Endothelial cell (in vitro differentiated cells): Measurements from ENCODE around the gene NOL9. TPM values are rescaled to one million over a fixed set of nuclear protein-coding genes. Genes with fewer than 3 reads are reported as not detected.

Experiments
- DNase-seq: peaks from one replicate; pipeline ENCODE4 v3.0.0; 2021; ENCODE audit warnings: low spot score
- H3K27ac Mint-ChIP-seq: one replicate; pipeline ENCODE4 v1.8.0; 2021; ENCODE audit warnings: mixed read lengths, inconsistent platforms; ENCODE audit not compliant: unreplicated experiment
- H3K27me3 Mint-ChIP-seq: one replicate; pipeline ENCODE4 v1.8.0; 2021; ENCODE audit warnings: mild to moderate bottlenecking, moderate library complexity, mixed read lengths, inconsistent platforms; ENCODE audit not compliant: unreplicated experiment
- H3K36me3 Mint-ChIP-seq: one replicate; pipeline ENCODE4 v1.8.0; 2021; ENCODE audit warnings: mild to moderate bottlenecking, low read depth, mixed read lengths, inconsistent platforms; ENCODE audit not compliant: unreplicated experiment
- H3K4me1 Mint-ChIP-seq: one replicate; pipeline ENCODE4 v1.8.0; 2021; ENCODE audit warnings: mild to moderate bottlenecking, mixed read lengths, inconsistent platforms; ENCODE audit not compliant: unreplicated experiment
- H3K4me3 Mint-ChIP-seq: one replicate; pipeline ENCODE4 v1.8.0; 2021; ENCODE audit warnings: mild to moderate bottlenecking, mixed read lengths, inconsistent platforms; ENCODE audit not compliant: unreplicated experiment
- H3K9me3 Mint-ChIP-seq: one replicate; pipeline ENCODE4 v1.8.0; 2021; ENCODE audit warnings: mixed read lengths, inconsistent platforms; ENCODE audit not compliant: unreplicated experiment
- total RNA-seq: library from RNA; stranded (reverse); fragmentation: NEBNext Ultra II Directional; extraction: Animal tissue kit (Norgen Biotek cat#: 25700); gene quantifications from one replicate; pipeline ENCODE4 v1.2.1, GENCODE V29; 2021; ENCODE audit not compliant: unreplicated experiment
- TF ChIP-seq, protein P1 (sequence below): fragments of 200-600 bp; sonication (generic); IDR thresholded peaks from one replicate; pipeline ENCODE4 v1.5.0; 2021; ENCODE audit warnings: antibody characterized with exemption; ENCODE audit not compliant: unreplicated experiment

The NOL9 gene
- total RNA-seq, 1 donor from 2014 or later = 26.9 TPM

DNA sequence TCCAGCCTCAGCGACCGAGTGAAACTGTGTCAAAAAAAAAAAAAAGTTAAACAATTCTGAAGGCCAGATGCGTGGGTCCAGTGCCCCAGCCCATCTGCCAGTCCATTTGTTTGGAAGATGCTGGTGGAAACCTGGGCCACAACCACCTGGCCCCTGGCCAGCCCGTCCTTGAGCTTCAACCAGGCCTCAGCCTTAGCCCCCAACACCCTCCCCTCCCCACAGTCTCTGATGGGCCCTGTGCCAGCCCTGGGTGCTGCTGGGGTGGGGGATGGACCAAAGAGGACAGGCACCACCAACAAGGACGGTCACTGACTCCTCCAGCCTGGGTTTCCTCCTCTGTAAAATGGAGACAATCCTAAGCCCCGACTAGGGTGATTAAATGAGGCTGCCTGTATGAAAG lies 43.3 kb downstream of the NOL9 start:
- H3K27ac Mint-ChIP-seq = no peak overlapping the region
- DNase-seq = no peak
- no peaks in the 10 kb centered on the region for H3K4me1 Mint-ChIP-seq
- H3K4me3 Mint-ChIP-seq = no peak overlapping the region
- no peaks in the 10 kb centered on the region for H3K36me3 Mint-ChIP-seq
- TF ChIP-seq, protein P1, sequence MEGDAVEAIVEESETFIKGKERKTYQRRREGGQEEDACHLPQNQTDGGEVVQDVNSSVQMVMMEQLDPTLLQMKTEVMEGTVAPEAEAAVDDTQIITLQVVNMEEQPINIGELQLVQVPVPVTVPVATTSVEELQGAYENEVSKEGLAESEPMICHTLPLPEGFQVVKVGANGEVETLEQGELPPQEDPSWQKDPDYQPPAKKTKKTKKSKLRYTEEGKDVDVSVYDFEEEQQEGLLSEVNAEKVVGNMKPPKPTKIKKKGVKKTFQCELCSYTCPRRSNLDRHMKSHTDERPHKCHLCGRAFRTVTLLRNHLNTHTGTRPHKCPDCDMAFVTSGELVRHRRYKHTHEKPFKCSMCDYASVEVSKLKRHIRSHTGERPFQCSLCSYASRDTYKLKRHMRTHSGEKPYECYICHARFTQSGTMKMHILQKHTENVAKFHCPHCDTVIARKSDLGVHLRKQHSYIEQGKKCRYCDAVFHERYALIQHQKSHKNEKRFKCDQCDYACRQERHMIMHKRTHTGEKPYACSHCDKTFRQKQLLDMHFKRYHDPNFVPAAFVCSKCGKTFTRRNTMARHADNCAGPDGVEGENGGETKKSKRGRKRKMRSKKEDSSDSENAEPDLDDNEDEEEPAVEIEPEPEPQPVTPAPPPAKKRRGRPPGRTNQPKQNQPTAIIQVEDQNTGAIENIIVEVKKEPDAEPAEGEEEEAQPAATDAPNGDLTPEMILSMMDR = no peak
- no peaks in the 10 kb centered on the region for H3K9me3 Mint-ChIP-seq
- H3K27me3 Mint-ChIP-seq = peaks cover 7% of the 10 kb centered on the region

- no peak overlapping the region for H3K4me3 Mint-ChIP-seq
Observed at GRCh38 chr1:6510493-6510892, 43.8 kb downstream of the NOL9 start.

GRCh38 chr1:6509919-6510291 lies 44.4 kb downstream of the NOL9 start:
- TF ChIP-seq, protein P1 = no peak
- no peaks in the 10 kb centered on the region for H3K4me1 Mint-ChIP-seq
- H3K9me3 Mint-ChIP-seq = no peaks in the 10 kb centered on the region
- no peak overlapping the region for H3K27ac Mint-ChIP-seq
- no peaks in the 10 kb centered on the region for H3K36me3 Mint-ChIP-seq
- DNase-seq = no peak
- H3K27me3 Mint-ChIP-seq = peaks cover 12% of the 10 kb centered on the region
- no peak overlapping the region for H3K4me3 Mint-ChIP-seq

More at GRCh38 chr1:6510493-6510892, 43.8 kb downstream of the NOL9 start:
- Mint-ChIP-seq H3K27ac (no peak overlapping the region), H3K36me3 (no peaks in the 10 kb centered on the region), H3K27me3 (peaks cover 7% of the 10 kb centered on the region), H3K9me3 (no peaks in the 10 kb centered on the region), H3K4me1 (no peaks in the 10 kb centered on the region)
- TF ChIP-seq, protein P1 = no peak
- DNase-seq = no peak

DNA sequence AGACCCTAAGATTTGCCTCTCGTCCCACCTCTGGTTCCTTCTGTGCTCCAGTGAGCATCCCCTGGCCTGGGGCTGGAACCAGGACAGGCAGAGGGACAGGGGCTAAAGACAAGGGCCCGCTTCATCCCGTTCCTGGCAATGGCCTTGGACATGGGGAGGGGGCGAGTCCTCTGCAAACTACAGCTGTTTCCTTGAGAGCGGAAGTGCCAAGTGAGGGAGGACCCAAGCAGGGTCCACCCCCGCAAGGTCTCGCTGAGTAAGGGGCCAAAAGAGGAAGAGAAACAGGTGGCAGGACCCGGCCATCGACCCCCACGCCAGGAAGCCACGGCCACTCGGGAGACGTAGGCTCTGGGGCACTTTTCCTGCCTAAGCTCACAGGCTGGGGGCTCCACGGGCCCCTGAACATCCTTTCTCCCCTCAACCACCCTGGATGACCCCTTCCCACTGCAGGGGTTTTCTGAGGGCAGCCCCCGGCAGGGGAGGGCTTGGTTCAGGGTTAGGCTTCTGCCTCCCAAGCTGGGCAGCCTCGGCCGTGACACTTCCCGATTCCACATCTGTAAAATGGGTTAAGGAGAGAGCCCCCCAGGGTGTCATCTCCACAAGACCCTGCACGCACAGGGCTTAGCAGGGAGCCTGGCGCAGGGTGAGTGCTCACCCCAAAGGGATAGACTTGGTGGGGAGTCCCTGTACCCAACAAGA lies 44.9 kb downstream of the NOL9 start:
- TF ChIP-seq, protein P1 = no peak
- Mint-ChIP-seq H3K27ac (no peak overlapping the region), H3K4me3 (no peak overlapping the region), H3K27me3 (peaks cover 12% of the 10 kb centered on the region), H3K36me3 (no peaks in the 10 kb centered on the region), H3K4me1 (no peaks in the 10 kb centered on the region), H3K9me3 (no peaks in the 10 kb centered on the region)
- no peak for DNase-seq

- peaks cover 12% of the 10 kb centered on the region for H3K27me3 Mint-ChIP-seq
- no peak for DNase-seq
- H3K36me3 Mint-ChIP-seq = no peaks in the 10 kb centered on the region
- H3K27ac Mint-ChIP-seq = no peak overlapping the region
- no peak overlapping the region for H3K4me3 Mint-ChIP-seq
- H3K4me1 Mint-ChIP-seq = no peaks in the 10 kb centered on the region
- TF ChIP-seq, protein P1 = no peak
- no peaks in the 10 kb centered on the region for H3K9me3 Mint-ChIP-seq
Observed at GRCh38 chr1:6508816-6509189, 45.5 kb downstream of the NOL9 start.
